ENCODE data around the gene SLC25A17.
"Not testable (repeated sequence)": the region's sequence is repeated elsewhere in the genome, so short reads cannot be mapped to it uniquely, and the experiment has no call there.

SLC25A17 gene

DNA sequence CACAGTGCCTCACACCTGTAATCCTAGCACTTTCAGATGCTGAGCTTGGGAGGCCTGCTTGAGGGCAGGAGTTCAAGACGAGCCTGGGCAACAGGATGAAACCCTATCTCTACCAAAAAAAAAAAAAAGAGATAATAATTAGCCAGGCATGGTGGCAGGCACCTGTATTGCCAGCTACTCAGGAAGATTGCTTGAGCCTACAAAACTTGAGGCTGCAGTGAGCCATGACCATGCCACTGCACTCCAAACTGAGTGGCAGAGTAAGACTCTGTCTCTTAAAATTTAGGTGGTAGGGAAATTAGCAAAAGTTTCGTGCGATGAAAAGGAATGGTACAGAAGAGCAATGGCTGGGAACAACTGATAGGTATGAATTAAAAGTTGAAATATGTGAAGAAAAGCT, 19.3 kb upstream of the SLC25A17 start:
- H3K4me3 Mint-ChIP-seq: no peak overlapping the region
- no peaks in the 10 kb centered on the region for H3K9me3 Mint-ChIP-seq
- peaks cover 16% of the 10 kb centered on the region for H3K4me1 Mint-ChIP-seq
- ATAC-seq (no peak), DNase-seq (ENCODE audit: low spot score in 2 of 2) (no peak)
- H3K27ac Mint-ChIP-seq: no peak overlapping the region
- H3K36me3 Mint-ChIP-seq: peaks cover 100% of the 10 kb centered on the region

DNA sequence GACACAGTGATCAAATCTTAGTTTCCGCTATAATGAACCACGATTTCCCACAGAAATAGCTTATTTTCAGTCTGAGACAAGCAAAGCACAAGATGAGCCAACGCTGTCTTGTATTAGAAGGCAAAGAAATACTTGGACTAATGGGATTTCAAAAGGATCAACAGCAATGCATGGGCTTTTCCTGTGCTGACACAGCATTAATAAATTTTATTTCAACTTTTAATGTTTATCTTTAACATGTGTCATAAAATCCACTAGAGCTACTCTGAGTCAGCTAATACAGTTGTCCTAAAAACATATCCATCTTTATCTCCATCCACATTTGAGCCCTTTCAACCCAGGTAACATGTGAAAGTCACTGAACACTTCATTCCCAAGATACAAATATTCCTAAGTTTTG, 15.5 kb upstream of the SLC25A17 start:
- Mint-ChIP-seq H3K27ac (no peak overlapping the region), H3K4me3 (no peak overlapping the region), H3K9me3 (no peaks in the 10 kb centered on the region), H3K4me1 (no peaks in the 10 kb centered on the region), H3K36me3 (peaks cover 100% of the 10 kb centered on the region)
- DNase-seq (ENCODE audit: low spot score in 2 of 2) (no peak), ATAC-seq (no peak)

DNA sequence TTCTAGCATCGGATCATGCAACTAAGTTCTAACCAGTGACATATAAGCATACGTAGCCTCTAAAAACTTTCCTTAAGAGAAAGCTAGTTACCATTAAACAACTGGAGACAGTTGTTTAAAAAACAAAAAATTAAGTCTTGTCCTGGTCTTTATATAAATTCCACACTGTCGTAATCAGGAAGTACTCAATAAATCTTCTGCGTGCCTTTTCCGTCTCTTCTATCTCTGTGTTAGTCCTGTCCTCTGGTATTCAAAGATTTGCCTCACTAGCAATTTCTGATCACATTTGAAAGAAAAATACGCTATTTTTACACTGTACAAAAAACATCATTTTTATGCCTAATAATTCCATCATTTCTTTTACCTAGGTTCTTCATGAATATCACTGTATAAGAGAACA, 10.0 kb upstream of the SLC25A17 start:
- Mint-ChIP-seq H3K4me3 (no peak overlapping the region), H3K36me3 (peaks cover 100% of the 10 kb centered on the region), H3K27ac (no peak overlapping the region), H3K9me3 (no peaks in the 10 kb centered on the region), H3K4me1 (no peaks in the 10 kb centered on the region)
- ATAC-seq (no peak), DNase-seq (ENCODE audit: low spot score in 2 of 2) (no peak)

DNA sequence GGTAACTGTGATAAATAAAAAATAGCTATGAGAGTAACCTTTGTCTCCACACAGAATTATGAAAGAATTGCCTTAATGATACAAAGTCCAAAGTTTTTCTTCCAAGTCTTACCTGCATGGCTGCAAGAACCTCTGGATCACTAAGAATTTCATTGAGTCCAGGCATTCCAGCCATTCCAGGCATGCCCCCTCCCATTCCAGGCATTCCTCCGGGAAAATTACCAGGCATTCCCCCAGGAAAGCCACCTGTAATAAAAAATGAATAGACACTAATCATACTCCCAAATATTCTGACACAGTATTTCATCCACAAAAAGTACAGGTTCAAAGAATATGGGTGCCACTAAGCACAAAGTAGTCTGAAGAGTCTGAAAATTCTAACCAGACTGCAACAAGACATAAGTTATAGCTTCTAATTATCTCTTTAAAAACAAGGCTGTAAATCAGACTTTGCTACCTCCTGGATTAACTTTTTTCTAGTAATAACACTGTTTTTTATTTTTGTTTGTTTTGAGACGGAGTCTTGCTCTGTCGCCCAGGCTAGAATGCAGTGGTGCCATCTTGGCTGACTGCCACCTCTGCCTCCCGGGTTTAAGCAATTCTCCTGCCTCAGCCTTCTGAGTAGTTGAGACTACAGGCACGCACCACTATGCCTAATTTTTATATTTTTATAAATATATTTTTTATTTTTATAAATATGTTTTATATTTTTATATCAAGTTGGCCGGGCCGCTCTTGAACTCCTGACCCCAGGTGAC, 8.0 kb upstream of the SLC25A17 start:
- peaks cover 93% of the 10 kb centered on the region for H3K36me3 Mint-ChIP-seq

DNA sequence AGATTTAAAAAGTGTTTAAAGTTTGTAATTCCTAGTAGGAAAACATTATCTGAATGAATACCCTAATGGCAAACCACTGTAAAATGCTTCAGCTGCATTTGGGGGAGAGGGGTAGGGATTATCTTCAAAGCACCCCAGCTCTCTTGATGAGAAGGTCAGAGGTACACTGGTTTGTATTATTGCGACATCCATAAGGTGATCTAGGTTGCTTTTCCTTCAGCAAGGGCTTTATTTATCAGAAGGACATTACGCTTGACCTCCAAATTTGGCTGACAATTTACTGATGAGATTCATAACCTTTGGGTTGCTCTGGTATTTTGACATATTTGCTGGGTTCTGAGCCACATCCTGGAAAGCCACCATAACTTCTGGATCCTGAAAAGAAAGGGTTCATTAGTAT, 7.1 kb upstream of the SLC25A17 start:
- H3K4me3 Mint-ChIP-seq; H3K27ac Mint-ChIP-seq; H3K9me3 Mint-ChIP-seq; H3K4me1 Mint-ChIP-seq; DNase-seq (ENCODE audit: low spot score in 2 of 2); ATAC-seq: not testable (repeated sequence)
- peaks cover 84% of the 10 kb centered on the region for H3K36me3 Mint-ChIP-seq

More for the DNA sequence above, 8.0 kb upstream of the SLC25A17 start:
- Mint-ChIP-seq H3K4me1 (no peaks in the 10 kb centered on the region), H3K27ac (no peak overlapping the region), H3K4me3 (no peak overlapping the region), H3K9me3 (no peaks in the 10 kb centered on the region)
- ATAC-seq: no peak
- DNase-seq (ENCODE audit: low spot score in 2 of 2): no peak

DNA sequence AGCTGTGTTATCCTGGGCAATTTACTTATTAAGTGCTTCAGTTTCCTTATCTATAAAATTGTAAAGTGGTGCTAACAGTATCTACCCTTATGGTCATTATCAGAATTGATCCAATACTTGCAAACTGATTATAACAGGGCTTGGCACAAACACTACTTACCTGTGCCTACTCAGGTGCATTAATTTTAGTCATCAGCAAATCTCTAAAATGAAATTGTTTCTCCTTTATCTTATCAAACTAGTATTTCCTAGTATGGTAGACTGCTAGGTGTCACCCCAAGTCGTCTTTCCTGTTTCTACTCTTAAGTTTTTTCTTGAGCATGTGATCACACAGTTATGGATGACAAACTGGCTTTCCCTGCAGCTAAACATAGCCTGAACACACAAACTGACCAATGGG, 4.3 kb upstream of the SLC25A17 start:
- no peak for ATAC-seq
- Mint-ChIP-seq H3K4me1 (peaks cover 11% of the 10 kb centered on the region), H3K36me3 (peaks cover 56% of the 10 kb centered on the region), H3K27ac (no peak overlapping the region), H3K4me3 (no peak overlapping the region), H3K9me3 (no peaks in the 10 kb centered on the region)
- no peak for DNase-seq (ENCODE audit: low spot score in 2 of 2)

DNA sequence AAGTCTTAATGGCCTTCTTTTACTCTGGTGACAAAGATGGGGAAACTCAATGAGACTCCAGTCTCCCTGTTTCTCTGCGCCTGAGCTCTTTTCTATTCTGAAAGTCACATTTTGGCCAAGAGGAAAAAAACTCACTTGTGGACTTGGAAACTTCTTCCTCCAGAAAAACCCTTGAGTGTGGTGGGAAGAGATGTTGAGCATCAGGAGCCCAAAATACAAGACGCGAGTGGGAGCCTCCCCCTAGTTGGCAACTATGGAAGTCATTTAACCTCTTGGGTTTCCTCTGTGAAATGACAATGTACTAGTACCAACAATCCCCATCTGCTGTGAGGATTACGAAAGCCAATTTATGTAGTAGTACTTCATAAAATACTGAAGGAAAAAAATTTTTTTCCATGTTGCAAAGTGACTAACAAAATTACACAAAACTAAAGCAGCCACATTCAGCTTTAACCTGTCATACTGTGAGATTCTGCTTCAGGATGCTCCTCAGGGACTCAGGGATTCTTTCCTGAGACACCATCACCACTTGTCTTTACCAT, 524 bp upstream of the SLC25A17 start:
- peaks cover 33% of the 10 kb centered on the region for H3K36me3 Mint-ChIP-seq
- DNase-seq (ENCODE audit: low spot score in 2 of 2) (no peak), ATAC-seq (no peak)
- peaks cover 33% of the 10 kb centered on the region for H3K4me1 Mint-ChIP-seq
- H3K9me3 Mint-ChIP-seq: no peaks in the 10 kb centered on the region
- peak overlapping the region; percentile 96 for H3K4me3 Mint-ChIP-seq
- H3K27ac Mint-ChIP-seq: peak overlapping the region; percentile 95

DNA sequence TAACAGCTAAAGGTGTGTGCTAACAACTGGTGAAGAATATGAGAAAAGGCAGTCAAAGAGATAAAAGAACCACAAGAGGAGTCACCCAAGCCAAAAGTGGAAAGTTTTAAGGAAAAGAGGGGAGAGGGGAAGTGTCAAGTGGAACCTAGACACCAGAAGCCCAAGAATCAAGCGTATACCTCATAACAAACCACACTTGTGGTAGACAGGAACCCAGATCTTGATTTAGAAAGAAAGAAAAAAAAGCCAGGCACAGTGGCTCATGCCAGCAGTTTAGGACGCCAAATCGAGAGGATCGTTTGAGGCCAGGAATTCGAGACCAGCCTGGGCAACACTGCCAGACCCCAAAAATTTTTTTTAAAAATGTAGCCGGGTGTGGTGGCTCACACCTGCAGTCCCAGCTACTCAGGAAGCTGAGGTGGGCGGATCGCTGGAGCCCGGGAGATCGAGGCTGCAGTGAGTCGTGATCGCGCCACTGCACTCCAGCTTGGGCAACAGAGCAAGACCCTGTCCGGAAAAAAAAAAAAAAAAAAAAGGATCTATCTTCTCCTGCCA, 877 bp downstream of the SLC25A17 start:
- Mint-ChIP-seq H3K36me3 (peaks cover 22% of the 10 kb centered on the region), H3K4me3 (peak overlapping the region; percentile 96), H3K9me3 (no peaks in the 10 kb centered on the region), H3K4me1 (peaks cover 33% of the 10 kb centered on the region), H3K27ac (peak overlapping the region; percentile 95)
- ATAC-seq: no peak
- peak in 1 of 2 donors; percentile 51 for DNase-seq (ENCODE audit: low spot score in 2 of 2)

DNA sequence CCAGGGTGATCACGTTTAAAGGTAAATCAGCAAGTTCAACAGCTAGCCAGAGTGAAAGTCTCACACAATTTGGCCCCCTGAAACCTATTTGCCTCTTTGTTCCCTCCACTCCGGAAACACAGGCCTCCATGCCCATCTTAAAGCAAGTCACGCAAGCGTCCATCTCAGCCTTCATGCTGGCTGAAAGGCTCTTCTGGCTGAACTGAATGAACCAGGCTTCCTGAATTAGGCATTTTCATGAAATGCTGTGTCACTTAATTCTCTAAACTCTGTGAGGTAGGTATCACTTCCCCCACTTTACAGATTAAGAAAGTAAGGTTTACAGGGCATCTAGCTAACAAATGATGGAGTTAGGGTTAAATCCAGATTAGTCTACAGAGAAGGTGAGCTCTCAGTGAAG, 1.4 kb downstream of the SLC25A17 start:
- ATAC-seq (no peak), DNase-seq (ENCODE audit: low spot score in 2 of 2) (no peak)
- no peaks in the 10 kb centered on the region for H3K9me3 Mint-ChIP-seq
- H3K4me1 Mint-ChIP-seq: peaks cover 33% of the 10 kb centered on the region
- peak overlapping the region; percentile 95 for H3K27ac Mint-ChIP-seq
- H3K36me3 Mint-ChIP-seq: peaks cover 23% of the 10 kb centered on the region
- peak overlapping the region; percentile 96 for H3K4me3 Mint-ChIP-seq

DNA sequence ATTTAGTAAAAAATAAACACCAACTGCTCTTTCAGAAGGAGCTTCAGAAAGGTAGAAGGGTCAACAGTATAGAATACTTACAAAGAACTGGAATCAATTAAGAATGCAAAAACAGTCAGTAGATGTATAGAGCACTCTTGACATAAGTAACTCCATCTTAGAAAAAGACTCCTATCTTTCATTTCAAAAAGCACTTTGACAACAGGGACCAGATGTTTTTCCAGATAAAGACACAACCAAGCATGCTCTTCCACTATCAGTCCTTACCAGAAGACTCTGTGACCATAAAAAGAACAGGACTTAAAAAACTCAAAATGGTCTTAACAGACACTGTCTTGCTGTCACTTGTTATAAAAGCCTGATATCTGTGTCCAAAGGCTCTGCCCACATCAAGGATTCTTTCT, 5.2 kb downstream of the SLC25A17 start:
- H3K36me3 Mint-ChIP-seq: peaks cover 32% of the 10 kb centered on the region
- H3K9me3 Mint-ChIP-seq: no peaks in the 10 kb centered on the region
- H3K4me1 Mint-ChIP-seq: peaks cover 26% of the 10 kb centered on the region
- no peak overlapping the region for H3K4me3 Mint-ChIP-seq
- ATAC-seq: no peak
- no peak overlapping the region for H3K27ac Mint-ChIP-seq
- no peak for DNase-seq (ENCODE audit: low spot score in 2 of 2)

DNA sequence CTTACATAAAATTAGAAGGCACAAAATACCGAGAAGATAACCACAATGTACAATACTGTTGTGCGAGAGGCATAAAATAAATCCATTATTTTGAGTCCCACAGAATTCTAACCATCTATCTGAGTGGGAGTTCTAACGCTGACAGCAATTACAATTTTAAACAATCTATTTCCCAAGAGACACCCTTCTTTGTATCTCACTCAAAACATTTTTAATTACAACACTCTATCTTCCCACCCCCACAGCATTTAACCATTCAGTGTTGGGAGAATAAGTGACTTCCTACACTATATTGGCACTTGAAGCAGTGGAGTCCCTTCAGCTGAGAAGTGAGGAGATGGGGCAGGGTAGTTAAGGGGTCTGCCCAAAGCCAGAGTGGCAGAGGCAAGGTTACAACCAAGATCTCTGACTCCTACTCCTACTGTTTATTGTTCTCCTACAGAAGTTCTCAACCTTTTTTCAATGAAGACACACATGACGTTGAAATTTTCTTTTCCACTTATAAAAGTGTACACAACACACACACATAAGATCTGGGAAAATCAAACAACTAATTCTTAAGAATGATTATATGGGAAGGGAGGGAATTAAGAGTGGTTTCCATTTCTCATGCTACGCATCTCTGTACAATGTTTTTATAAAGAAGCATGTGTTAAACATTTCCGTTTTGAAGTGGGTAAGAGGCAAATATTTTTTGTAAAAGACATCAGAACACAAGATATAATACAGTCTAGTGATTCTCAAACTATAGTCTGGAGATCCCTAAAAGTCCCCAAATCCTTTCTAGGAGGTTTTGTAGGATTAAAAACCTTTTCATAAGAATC, 10.9 kb downstream of the SLC25A17 start:
- no peaks in the 10 kb centered on the region for H3K9me3 Mint-ChIP-seq
- H3K4me1 Mint-ChIP-seq: peaks cover 11% of the 10 kb centered on the region
- peaks cover 23% of the 10 kb centered on the region for H3K36me3 Mint-ChIP-seq
- ATAC-seq (no peak), DNase-seq (ENCODE audit: low spot score in 2 of 2) (no peak)
- no peak overlapping the region for H3K4me3 Mint-ChIP-seq
- H3K27ac Mint-ChIP-seq: peak overlapping the region; percentile 52

DNA sequence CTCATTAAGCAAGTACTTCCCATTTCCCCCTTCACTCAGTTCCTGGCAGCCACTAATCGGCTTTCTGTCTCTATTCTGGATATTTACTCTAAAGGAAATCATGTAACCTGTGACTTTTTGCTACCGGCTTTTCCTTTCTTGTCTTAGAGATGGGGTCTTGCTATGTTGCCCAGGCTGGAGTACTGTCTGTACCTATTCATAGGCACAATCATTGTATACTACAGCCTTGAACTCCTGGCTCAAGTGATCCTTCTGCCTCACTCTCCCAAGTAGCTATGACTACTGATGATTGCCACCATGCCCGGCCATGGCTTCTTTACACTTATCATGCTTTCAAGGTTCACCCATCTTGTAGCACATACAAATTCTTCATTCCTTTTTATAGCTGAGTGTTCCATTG, 12.4 kb downstream of the SLC25A17 start:
- DNase-seq (ENCODE audit: low spot score in 2 of 2) (no peak), ATAC-seq (no peak)
- H3K4me1 Mint-ChIP-seq: peaks cover 11% of the 10 kb centered on the region
- H3K9me3 Mint-ChIP-seq: no peaks in the 10 kb centered on the region
- no peak overlapping the region for H3K4me3 Mint-ChIP-seq
- H3K36me3 Mint-ChIP-seq: peaks cover 10% of the 10 kb centered on the region
- no peak overlapping the region for H3K27ac Mint-ChIP-seq

DNA sequence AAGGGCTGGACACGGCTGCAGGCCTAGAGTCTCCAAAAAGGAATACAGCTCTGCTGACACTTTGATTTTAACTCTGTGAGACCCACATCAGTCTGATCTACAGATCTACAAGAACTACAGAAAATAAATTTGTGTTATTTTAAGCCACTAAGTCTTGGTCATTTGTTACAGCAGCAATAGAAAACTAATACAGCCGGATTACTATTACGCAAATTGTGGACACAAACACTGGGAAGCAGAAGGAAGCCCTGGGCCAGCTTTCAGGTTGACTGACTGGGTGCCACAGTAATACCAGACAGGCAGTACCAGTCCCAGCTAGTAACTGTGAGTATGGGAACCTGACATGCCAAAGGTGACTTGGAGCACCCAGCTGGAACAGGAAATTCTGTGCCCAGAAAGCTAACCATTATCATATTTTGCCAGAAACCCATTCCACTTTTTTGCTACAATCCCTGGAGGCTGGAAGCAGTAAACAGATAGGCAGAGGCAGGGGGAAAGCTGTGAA, 13.4 kb downstream of the SLC25A17 start:
- peaks cover 11% of the 10 kb centered on the region for H3K4me1 Mint-ChIP-seq
- no peak for ATAC-seq
- no peak overlapping the region for H3K4me3 Mint-ChIP-seq
- peaks cover 10% of the 10 kb centered on the region for H3K36me3 Mint-ChIP-seq
- no peak overlapping the region for H3K27ac Mint-ChIP-seq
- no peak for DNase-seq (ENCODE audit: low spot score in 2 of 2)
- H3K9me3 Mint-ChIP-seq: no peaks in the 10 kb centered on the region

DNA sequence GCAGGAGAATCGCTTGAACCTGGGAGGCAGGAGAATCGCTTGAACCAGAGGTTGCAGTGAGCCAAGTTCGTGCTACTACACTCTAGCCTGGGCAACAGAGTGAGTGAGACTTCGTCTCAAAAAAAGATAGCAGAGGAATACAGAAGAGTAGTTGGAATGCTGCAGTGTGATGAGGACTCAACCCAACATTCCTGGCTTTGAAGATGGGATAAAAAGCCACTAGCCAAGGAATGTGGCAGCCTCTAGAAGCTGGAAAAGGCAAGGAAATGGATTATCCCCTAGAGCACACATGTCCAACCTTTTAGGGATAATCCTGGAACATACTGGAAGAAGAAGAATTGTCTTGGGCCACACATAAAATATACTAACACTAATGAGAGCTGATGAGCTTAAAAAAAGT, 13.9 kb downstream of the SLC25A17 start:
- Mint-ChIP-seq H3K4me3 (no peak overlapping the region), H3K9me3 (no peaks in the 10 kb centered on the region), H3K36me3 (peaks cover 10% of the 10 kb centered on the region), H3K27ac (no peak overlapping the region), H3K4me1 (peaks cover 11% of the 10 kb centered on the region)
- ATAC-seq: no peak
- no peak for DNase-seq (ENCODE audit: low spot score in 2 of 2)

DNA sequence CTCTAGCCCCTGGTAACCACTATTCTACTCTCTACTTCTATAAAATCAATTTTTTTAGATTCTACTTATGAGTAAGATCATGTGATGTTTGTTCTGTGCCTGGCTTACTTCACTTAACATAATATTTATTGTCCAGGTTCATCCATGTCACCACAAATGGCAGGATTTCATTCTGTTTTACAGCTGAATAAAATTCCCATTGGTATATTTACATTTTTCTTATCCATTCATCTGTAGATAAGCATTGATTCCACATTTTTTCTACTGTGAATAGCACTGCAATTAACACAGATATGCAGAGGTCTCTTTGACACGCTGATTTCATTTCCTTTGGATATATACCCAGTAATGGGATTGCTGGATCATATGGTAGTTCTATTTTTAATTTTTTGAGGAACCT, 15.8 kb downstream of the SLC25A17 start:
- DNase-seq (ENCODE audit: low spot score in 2 of 2): no peak
- Mint-ChIP-seq H3K4me3 (no peak overlapping the region), H3K4me1 (peaks cover 11% of the 10 kb centered on the region), H3K36me3 (peaks cover 19% of the 10 kb centered on the region), H3K27ac (no peak overlapping the region), H3K9me3 (no peaks in the 10 kb centered on the region)
- no peak for ATAC-seq
